PC-3 (cell line): ENCODE measurements around the gene C1QTNF6. TPM values are rescaled to one million over a fixed set of nuclear protein-coding genes. Genes with fewer than 3 reads are reported as not detected.

Experiments
- ATAC-seq: fragments of 200-7000 bp; cut with Tn5 transposase; 2 replicates; pipeline ENCODE4 v1.9.1; 2020; ENCODE audit warnings: mild to moderate bottlenecking, moderate library complexity
- BruUV-seq: library from RNA; stranded (reverse); fragments of 400-500 nt; replicated peaks from 2 replicates; lab custom pipeline; 2021; lab: Mats Ljungman, UMichigan
- CTCF ChIA-PET: fragments of 300-600 bp; sonication (Branson Sonifier 250); formaldehyde crosslinking; loops from one replicate; lab custom pipeline; 2022; ENCODE audit warnings: antibody characterized with exemption; lab: Charles Lee
- POLR2A ChIA-PET: fragments of 300-600 bp; sonication (Branson Sonifier 250); formaldehyde crosslinking; loops from one replicate; lab custom pipeline; 2022; ENCODE audit warnings: antibody characterized with exemption; ENCODE audit not compliant: unreplicated experiment; lab: Charles Lee
- DNase-seq: peaks from one replicate; pipeline ENCODE4 v3.0.0-alpha.2; 2015
- H2AFZ ChIP-seq: fragments of 300-600 bp; sonication (generic); 2 replicates; pipeline ENCODE4 v1.6.0; 2016; ENCODE audit warnings: antibody characterized with exemption, low read length
- H3F3A ChIP-seq: fragments of 300-600 bp; sonication (generic); one replicate; pipeline ENCODE4 v1.6.0; 2017; ENCODE audit warnings: antibody characterized with exemption, low read length, control low read depth, mild to moderate bottlenecking; ENCODE audit not compliant: unreplicated experiment
- H3K27ac ChIP-seq: fragments of 300-600 bp; sonication (generic); 2 replicates; pipeline ENCODE4 v1.5.1; 2016; ENCODE audit warnings: mild to moderate bottlenecking, low read length
- H3K27me3 ChIP-seq: fragments of 300-600 bp; sonication (generic); 2 replicates; pipeline ENCODE4 v1.6.1; 2016; ENCODE audit warnings: low read length, mixed read lengths
- H3K36me3 ChIP-seq: fragments of 300-600 bp; sonication (generic); 2 replicates; pipeline ENCODE4 v1.6.1; 2016; ENCODE audit warnings: low read depth, mixed run types, low read length, mixed read lengths
- H3K4me1 ChIP-seq: fragments of 300-600 bp; sonication (generic); 2 replicates; pipeline ENCODE4 v1.5.1; 2016; ENCODE audit warnings: low read length; ENCODE audit not compliant: insufficient read depth
- H3K4me2 ChIP-seq: fragments of 300-600 bp; sonication (generic); 2 replicates; pipeline ENCODE4 v1.6.0; 2016; ENCODE audit warnings: low read length
- H3K4me3 ChIP-seq: fragments of 300-600 bp; sonication (generic); 2 replicates; pipeline ENCODE4 v1.5.1; 2016; ENCODE audit warnings: mild to moderate bottlenecking, low read length, mixed read lengths
- H3K79me2 ChIP-seq: fragments of 300-600 bp; sonication (generic); 2 replicates; pipeline ENCODE4 v1.6.1; 2017; ENCODE audit warnings: low read length, mixed read lengths
- H3K9ac ChIP-seq: fragments of 300-600 bp; sonication (generic); 2 replicates; pipeline ENCODE4 v1.6.0; 2016; ENCODE audit warnings: mild to moderate bottlenecking, low read length
- H3K9me2 ChIP-seq: fragments of 300-600 bp; sonication (generic); replicated peaks from 2 replicates; pipeline ENCODE4 v1.6.1; 2016; ENCODE audit warnings: mixed run types, low read length, mixed read lengths
- H3K9me3 ChIP-seq: fragments of 300-600 bp; sonication (generic); 2 replicates; pipeline ENCODE4 v1.6.1; 2016; ENCODE audit warnings: low read length, mixed read lengths
- H4K20me1 ChIP-seq: fragments of 300-600 bp; sonication (generic); 2 replicates; pipeline ENCODE4 v1.6.1; 2016; ENCODE audit warnings: low read length, mixed read lengths
- EZH2 ChIP-seq: fragments of 300-600 bp; sonication (generic); IDR thresholded peaks from one replicate; pipeline ENCODE4 v1.6.1; 2017; ENCODE audit warnings: antibody characterized with exemption, mild to moderate bottlenecking, low read length; ENCODE audit not compliant: unreplicated experiment
- EZH2phosphoT487 ChIP-seq: fragments of 300-600 bp; sonication (generic); IDR thresholded peaks from 2 replicates; pipeline ENCODE4 v1.6.1; 2018; ENCODE audit warnings: mild to moderate bottlenecking, antibody characterized with exemption, low read length, borderline replicate concordance
- intact Hi-C: fragments of 100-400 bp; cut with micrococcal nuclease; formaldehyde crosslinking; loops from 2 replicates; pipeline ENCODE4 v1.9.0; 2023
- total RNA-seq: library from RNA; depleted of rRNA; stranded (reverse); fragments of >200 nt; gene quantifications from 2 replicates; pipeline ENCODE4 v1.2.3, GENCODE V29; 2014
- TF ChIP-seq, protein P1 (sequence below): fragments of 300-600 bp; sonication (generic); conservative IDR thresholded peaks from 2 replicates; pipeline ENCODE4 v1.5.1; 2017; ENCODE audit warnings: antibody characterized with exemption, low read depth, mild to moderate bottlenecking, low read length

Gene C1QTNF6
- total RNA-seq, 1 experiment from 2014 or later, result 3.8 TPM

- Histone ChIP-seq H3K4me2 (no peak overlapping the region), H3K27me3 (no peaks in the 10 kb centered on the region), H3K4me3 (no peak overlapping the region), H3K36me3 (no peaks in the 10 kb centered on the region), H4K20me1 (no peaks in the 10 kb centered on the region), H3K4me1 (no peaks in the 10 kb centered on the region; the same call in 1 of the 2 replicates), H3K27ac (no peak overlapping the region), H3K79me2 (no peaks in the 10 kb centered on the region), H3F3A (no peaks in the 10 kb centered on the region), H2AFZ (no peak overlapping the region), H3K9ac (no peak overlapping the region), H3K9me2 (no peaks in the 10 kb centered on the region), H3K9me3 (no peaks in the 10 kb centered on the region)
- intact Hi-C loops, result no loop called here
- no peak for ATAC-seq
- no peak for TF ChIP-seq EZH2phosphoT487
- TF ChIP-seq, protein P1, sequence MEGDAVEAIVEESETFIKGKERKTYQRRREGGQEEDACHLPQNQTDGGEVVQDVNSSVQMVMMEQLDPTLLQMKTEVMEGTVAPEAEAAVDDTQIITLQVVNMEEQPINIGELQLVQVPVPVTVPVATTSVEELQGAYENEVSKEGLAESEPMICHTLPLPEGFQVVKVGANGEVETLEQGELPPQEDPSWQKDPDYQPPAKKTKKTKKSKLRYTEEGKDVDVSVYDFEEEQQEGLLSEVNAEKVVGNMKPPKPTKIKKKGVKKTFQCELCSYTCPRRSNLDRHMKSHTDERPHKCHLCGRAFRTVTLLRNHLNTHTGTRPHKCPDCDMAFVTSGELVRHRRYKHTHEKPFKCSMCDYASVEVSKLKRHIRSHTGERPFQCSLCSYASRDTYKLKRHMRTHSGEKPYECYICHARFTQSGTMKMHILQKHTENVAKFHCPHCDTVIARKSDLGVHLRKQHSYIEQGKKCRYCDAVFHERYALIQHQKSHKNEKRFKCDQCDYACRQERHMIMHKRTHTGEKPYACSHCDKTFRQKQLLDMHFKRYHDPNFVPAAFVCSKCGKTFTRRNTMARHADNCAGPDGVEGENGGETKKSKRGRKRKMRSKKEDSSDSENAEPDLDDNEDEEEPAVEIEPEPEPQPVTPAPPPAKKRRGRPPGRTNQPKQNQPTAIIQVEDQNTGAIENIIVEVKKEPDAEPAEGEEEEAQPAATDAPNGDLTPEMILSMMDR, result no peak
- TF ChIP-seq EZH2, result no peak
- ChIA-PET POLR2A (no interaction called here), CTCF (no interaction called here)
- BruUV-seq, result no TSS peak
- DNase-seq, result no peak
These were observed 9.5 kb downstream of the C1QTNF6 start for GRCh38 chr22:37178350-37179125.

DNA sequence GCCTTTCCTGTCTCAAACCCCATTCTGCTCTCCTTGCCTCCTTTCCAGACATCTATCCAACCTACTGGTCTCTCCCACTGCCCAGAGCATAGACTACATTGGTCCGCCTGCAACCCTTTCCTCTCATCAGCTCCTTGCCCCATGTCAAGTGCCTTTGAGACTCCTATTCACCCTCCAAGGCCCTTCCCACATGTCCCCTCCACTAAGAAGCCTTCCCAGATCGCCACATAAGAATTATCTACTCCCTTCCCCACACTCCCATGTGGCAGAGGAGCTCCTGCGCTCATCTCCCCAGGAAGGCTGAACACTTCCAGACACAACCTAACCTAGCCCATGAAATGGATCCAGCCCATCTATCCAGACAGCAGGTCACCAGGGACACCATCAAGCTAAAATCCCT lies 10.3 kb downstream of the C1QTNF6 start:
- Histone ChIP-seq H3K79me2 (no peaks in the 10 kb centered on the region), H3K36me3 (no peaks in the 10 kb centered on the region), H3K9me3 (no peaks in the 10 kb centered on the region), H3K9me2 (no peaks in the 10 kb centered on the region), H3K4me2 (no peak overlapping the region), H3K27ac (no peak overlapping the region), H3K9ac (no peak overlapping the region), H4K20me1 (no peaks in the 10 kb centered on the region), H2AFZ (no peak overlapping the region), H3F3A (no peaks in the 10 kb centered on the region), H3K27me3 (no peaks in the 10 kb centered on the region), H3K4me3 (no peak overlapping the region), H3K4me1 (no peaks in the 10 kb centered on the region; the same call in 1 of the 2 replicates)
- TF ChIP-seq, protein P1, result no peak
- no peak for TF ChIP-seq EZH2
- TF ChIP-seq EZH2phosphoT487, result no peak
- intact Hi-C loops, result no loop called here
- no TSS peak for BruUV-seq
- DNase-seq (no peak), ATAC-seq (no peak)
- ChIA-PET CTCF (no interaction called here), POLR2A (no interaction called here)

GRCh38 chr22:37177221-37177620 lies 10.8 kb downstream of the C1QTNF6 start:
- H3K9me3 ChIP-seq, result no peaks in the 10 kb centered on the region
- intact Hi-C loops, result no loop called here
- BruUV-seq, result no TSS peak
- ChIA-PET CTCF (no interaction called here), POLR2A (no interaction called here)
- DNase-seq (no peak), ATAC-seq (no peak)
- H3K36me3 ChIP-seq, result no peaks in the 10 kb centered on the region
- no peak overlapping the region for H3K4me3 ChIP-seq
- no peaks in the 10 kb centered on the region for H3K79me2 ChIP-seq
- no peak overlapping the region for H3K4me2 ChIP-seq
- no peaks in the 10 kb centered on the region for H4K20me1 ChIP-seq
- H3K27ac ChIP-seq, result no peak overlapping the region
- no peak overlapping the region for H3K9ac ChIP-seq
- H3K27me3 ChIP-seq, result no peaks in the 10 kb centered on the region
- H3K4me1 ChIP-seq, result no peaks in the 10 kb centered on the region; the same call in 1 of the 2 replicates
- TF ChIP-seq, protein P1, result no peak
- TF ChIP-seq EZH2phosphoT487 (no peak), EZH2 (no peak)
- no peaks in the 10 kb centered on the region for H3F3A ChIP-seq
- no peaks in the 10 kb centered on the region for H3K9me2 ChIP-seq
- no peak overlapping the region for H2AFZ ChIP-seq
